HK-2 (cell line): ENCODE results near the gene CPOX.

Experiments used
- DNase-seq: peaks from one replicate; pipeline ENCODE4 v3.0.0-alpha.2; 2018; ENCODE audit not compliant: unreplicated experiment

CPOX gene

DNA sequence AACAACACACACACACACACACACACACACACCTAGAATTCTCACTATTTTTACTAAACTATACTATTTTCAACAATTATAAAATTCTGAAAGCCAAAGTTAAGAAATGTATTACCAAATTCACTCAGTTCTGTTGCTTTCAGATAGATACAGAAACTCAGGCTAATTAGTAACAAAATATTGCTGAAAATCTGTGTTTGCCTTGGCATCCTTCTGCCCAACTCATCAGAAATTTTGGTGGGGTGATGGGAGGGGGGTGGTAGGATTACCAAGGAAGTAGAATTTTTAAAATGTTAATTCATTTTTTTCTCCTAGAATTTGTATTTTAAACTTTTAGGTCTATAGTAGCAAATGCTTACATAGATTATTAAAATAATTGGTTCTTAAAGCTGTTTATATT, 2.7 kb upstream of the CPOX start:
- DNase-seq = no peak

- DNase-seq = no peak
Observed at GRCh38 chr3:98594628-98595324, 1.4 kb upstream of the CPOX start.

DNA sequence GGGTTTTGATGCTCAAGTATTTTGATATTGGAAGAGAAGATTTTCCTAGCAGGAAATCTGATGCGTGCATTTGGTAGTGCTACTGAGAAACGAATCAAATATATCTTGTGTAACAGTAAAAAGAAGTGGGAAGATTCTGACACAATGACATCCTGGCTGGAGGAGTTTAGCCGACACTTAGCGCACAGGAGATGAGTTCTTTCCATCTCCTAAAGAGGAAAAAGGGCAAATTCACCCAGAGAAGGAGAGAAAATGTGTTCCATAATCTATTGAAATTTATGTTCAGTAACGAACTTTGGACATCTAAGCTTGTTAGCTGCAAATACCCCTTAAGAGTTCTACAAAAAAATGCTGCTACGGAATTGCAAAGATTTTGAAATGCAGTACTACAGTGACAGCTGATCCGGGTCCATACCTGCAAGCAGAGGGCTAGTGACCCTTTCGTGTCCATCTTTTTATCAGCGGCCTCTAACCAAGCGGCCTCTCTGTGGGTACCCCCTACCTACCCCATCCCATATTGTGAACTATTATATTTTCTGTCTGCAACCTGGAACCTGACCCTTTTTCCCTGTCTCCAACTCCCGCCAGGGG, 971 bp downstream of the CPOX start:
- no peak for DNase-seq

DNA sequence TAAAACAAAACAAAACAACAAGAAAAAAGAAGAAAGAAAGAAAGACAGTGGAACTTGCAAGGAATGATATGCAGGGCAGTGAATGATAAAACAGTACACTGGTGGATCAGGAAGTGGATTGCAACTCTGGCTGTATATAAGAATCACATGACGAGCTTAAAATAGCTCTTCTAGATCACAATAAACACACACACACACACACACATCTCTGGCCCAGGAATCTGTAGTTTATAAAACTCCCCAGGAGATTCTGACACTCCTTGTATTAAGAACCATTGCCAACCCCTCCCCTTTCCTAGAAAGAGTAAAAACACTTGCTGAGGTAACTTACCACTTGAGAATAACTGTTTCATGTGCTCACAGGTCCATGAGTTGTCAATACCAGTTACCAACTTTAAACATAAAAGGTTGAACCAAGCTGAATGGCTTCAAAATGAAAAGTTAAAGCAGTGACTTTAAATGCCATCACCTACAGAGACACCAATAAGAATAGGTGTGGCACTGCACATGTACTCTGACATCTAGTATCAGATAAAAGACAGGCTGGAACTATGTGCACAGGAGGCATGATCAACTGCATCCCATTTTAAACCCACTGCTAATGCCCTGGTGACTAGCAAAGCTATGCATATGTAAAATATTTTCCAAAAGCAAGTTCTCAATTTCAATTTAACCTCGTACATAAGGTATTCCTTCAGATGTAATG, 3.9 kb downstream of the CPOX start:
- no peak for DNase-seq

DNA sequence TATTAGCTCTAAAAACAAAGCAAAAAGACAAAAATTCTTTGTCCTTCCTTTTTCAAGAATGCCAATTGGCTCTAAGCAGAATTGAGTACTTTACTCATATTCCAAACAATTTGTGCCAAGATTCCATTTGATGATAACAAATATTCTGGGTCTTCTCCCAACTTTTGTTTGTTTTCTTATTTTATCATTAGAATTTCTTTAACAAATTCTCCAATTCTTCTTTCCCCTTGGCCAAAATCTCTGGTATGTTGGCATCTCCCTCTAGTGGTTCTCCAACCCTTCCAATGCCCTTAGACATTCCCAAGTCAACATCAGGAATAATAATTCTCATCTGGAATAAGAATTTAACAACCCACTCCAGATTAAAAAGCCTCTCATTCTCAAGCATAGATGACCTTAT, 5.3 kb downstream of the CPOX start:
- DNase-seq = no peak

DNA sequence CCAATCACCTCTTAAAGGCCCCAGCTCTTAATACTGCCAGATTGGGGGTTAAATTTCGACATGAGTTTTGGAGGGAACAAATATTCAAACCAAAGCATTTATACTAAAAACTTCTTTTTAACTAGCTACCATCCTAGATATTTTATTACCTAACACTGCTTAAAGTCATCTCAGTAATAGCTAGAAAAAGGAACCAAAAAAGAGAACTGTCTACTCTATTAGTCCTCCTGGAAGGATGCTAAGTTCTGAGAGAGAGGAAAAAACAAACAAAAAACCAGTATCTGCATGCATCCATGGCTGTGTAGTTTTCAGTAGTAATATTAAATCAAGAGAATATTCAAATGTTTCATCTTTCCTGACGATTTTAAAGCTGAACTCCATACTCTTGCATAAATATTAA, 5.8 kb downstream of the CPOX start:
- no peak for DNase-seq

DNA sequence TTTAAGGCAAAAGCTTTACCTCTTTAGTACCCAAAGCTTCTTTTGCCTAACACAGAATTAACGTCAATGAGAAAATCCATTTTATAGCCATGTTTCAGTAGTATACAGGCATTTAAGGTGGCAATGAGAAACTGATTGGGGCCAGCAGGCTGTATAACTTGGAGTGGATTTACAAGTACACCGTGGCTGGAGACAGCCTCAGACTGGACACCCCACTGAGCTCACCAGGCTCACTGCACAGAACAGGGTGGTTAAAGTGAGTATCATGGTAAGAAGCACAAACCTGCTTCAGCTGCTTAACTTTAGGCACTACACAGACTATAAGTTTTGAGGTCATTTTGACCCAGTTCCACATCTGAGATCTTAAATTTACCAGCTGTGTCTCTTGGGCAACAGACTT, 8.9 kb downstream of the CPOX start:
- DNase-seq = no peak

DNA sequence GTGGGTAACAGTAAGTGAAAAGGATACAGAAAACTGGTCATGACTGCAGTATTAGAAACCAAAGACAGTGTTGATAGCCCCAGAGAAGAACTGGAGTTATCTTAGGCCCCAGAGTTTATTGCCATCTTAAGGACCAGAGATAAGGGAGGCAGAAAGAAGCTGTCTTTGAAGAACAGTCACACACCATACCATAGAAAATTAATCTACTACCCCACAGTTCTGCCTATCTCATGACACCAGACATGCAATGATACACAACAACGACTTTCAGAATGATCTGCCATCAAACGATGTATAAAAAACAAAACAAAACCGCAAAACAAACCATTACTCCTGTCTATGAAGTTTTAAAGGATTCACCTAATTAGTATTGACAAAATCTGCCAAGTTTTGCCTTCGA, 9.6 kb downstream of the CPOX start:
- DNase-seq = no peak

DNA sequence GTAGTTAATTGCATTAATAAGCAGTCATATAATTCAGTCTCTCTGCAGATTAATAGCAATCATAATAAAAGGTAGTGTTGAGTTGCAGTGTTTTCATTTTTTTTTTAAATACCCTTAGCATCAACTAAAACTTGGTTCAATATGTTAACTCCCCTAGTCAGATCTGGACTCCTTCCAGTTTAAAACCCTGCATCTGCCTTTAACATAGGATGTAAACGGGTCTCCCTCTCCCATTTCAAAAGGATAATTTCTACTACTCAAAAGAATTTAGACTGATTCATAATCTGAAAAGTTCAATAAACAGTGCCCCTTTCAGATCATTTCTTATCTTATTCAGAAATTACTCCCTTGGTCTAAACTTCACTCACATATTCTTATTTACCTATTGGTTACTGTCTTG, 11.4 kb downstream of the CPOX start:
- DNase-seq = no peak

- no peak for DNase-seq
Observed at GRCh38 chr3:98581474-98581873, 11.9 kb downstream of the CPOX start.

- no peak for DNase-seq
Observed at GRCh38 chr3:98580401-98581386, 12.7 kb downstream of the CPOX start.

GRCh38 chr3:98577178-98577895, 16.1 kb downstream of the CPOX start:
- peak; percentile 28 for DNase-seq

DNA sequence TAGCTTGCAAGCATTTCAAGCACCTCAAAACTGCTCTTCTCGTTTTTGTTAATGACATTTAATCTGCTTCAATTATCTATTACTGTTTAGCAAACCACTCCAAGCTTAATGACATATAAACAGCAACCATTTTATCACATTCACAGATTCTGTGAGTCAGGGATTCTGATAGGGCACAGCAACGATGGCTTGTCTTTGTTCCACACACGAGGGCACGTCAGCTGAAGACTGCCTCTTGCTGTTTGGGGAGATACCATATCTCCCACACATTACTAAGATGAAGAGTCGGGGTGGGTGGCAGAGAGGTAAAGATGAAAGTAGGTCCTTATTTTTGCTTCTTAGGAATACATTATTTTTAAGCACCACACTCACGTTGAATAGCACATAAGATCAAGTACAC, 19.3 kb downstream of the CPOX start:
- no peak for DNase-seq

- DNase-seq = no peak
Observed at GRCh38 chr3:98573181-98573728, 20.2 kb downstream of the CPOX start.

- DNase-seq = no peak
Observed at GRCh38 chr3:98568402-98568801, 25.0 kb downstream of the CPOX start.

- DNase-seq = no peak
Observed at GRCh38 chr3:98567666-98568270, 25.6 kb downstream of the CPOX start.

- DNase-seq = no peak
Observed at GRCh38 chr3:98565843-98566242, 27.6 kb downstream of the CPOX start.

GRCh38 chr3:98565237-98565643, 28.2 kb downstream of the CPOX start:
- no peak for DNase-seq

GRCh38 chr3:98564282-98565005, 29.0 kb downstream of the CPOX start:
- DNase-seq = no peak

DNA sequence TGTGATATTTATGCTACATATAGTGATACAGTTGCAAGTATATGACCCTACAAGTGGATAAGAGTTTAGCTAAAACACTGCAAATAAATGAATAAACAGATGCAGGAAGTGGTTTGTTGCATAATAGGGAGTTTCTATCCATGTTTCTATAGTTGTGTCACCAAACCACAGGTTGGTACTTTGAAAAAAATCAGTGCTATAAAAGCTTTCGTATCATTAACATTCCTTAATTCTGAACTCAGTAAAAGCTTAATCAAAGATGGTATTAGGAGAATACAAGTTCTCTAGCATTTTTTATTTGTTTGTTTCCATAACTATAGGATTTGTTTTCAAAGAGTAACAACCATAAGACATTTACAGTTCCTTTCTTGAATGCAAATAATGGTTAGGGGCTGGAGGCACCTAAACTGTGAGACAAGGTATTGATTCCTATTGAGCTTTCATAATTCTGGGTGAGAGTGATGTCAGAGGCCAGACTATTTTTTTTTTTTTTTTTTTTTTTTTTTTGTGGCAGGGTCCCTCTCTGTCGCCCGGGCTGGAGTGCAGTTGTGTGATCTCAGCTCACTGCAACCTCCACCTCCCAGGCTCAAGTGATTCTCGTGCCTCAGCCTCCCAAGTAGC, 29.6 kb downstream of the CPOX start:
- no peak for DNase-seq
